Natural killer cell (primary cell): ENCODE data around the gene EPB41L5. TPM values are rescaled to one million over a fixed set of nuclear protein-coding genes. Genes with fewer than 3 reads are reported as not detected.
"Not testable (repeated sequence)": the region's sequence is repeated elsewhere in the genome, so short reads cannot be mapped to it uniquely, and the experiment has no call there.

Experiments used
- ATAC-seq, 3 donors: fragments of 150-1000 bp in 2 of 3; fragments of 200-7000 bp in 1 of 3; cut with Tn5 transposase; 1 replicate in 1 of 3; 2 replicates in 2 of 3; pipeline ENCODE4 v1.10.0; 2021; ENCODE audit warnings: mild to moderate bottlenecking in 2 of 3, moderate library complexity in 2 of 3
- DNase-seq, 2 donors: peaks; one replicate each; pipeline versions ENCODE4 v3.0.0 to v3.0.0-alpha.2; 2013 to 2021; ENCODE audit warnings: mixed read lengths in 1 of 2
- H3K27ac ChIP-seq: one replicate; pipeline ENCODE4 v1.5.1; 2013; ENCODE audit warnings: mild to moderate bottlenecking, low read length
- H3K27me3 ChIP-seq: one replicate; pipeline ENCODE4 v1.6.1; 2013; ENCODE audit warnings: low read length; ENCODE audit not compliant: control insufficient read depth, insufficient read depth
- H3K36me3 ChIP-seq: one replicate; pipeline ENCODE4 v1.6.1; 2013; ENCODE audit warnings: low read length; ENCODE audit not compliant: control insufficient read depth, insufficient read depth
- H3K4me1 ChIP-seq: one replicate; pipeline ENCODE4 v1.6.1; 2013; ENCODE audit warnings: low read length; ENCODE audit not compliant: control insufficient read depth, insufficient read depth
- H3K4me3 ChIP-seq: one replicate; pipeline ENCODE4 v1.5.1; 2013; ENCODE audit warnings: low read length
- H3K9me3 ChIP-seq: one replicate; pipeline ENCODE4 v1.6.1; 2013; ENCODE audit warnings: low read length; ENCODE audit not compliant: control insufficient read depth, insufficient read depth
- H3K27ac Mint-ChIP-seq, 2 donors: one replicate each; pipeline ENCODE4 v1.8.0; 2022; ENCODE audit warnings: mild to moderate bottlenecking in 2 of 2, mixed read lengths in 2 of 2, moderate library complexity in 1 of 2
- H3K27me3 Mint-ChIP-seq, 2 donors: one replicate each; pipeline ENCODE4 v1.8.0; 2022; ENCODE audit warnings: low read depth in 2 of 2, mixed read lengths in 2 of 2
- H3K36me3 Mint-ChIP-seq: one replicate; pipeline ENCODE4 v1.8.0; 2022; ENCODE audit warnings: mixed read lengths
- H3K4me1 Mint-ChIP-seq, 2 donors: one replicate each; pipeline ENCODE4 v1.8.0; 2022; ENCODE audit warnings: mixed read lengths in 2 of 2
- H3K4me3 Mint-ChIP-seq: one replicate; pipeline ENCODE4 v1.8.0; 2022; ENCODE audit warnings: mild to moderate bottlenecking, moderate library complexity, mixed read lengths
- H3K9me3 Mint-ChIP-seq, 2 donors: one replicate each; pipeline ENCODE4 v1.8.0; 2022; ENCODE audit warnings: mixed read lengths in 2 of 2
- WGBS: methylation state at CpG from one replicate; pipeline ENCODE4 v1.1.7; 2013; ENCODE audit warnings: missing lambda C conversion rate; ENCODE audit not compliant: insufficient coverage; 5-methylcytosine and 5-hydroxymethylcytosine counted together
- intact Hi-C: fragments of 100-400 bp; cut with micrococcal nuclease; formaldehyde crosslinking; loops from one replicate; pipeline ENCODE4 v1.14.2; 2022
- total RNA-seq, 4 donors: library from RNA; stranded (reverse); fragments of 120-200 nt in 1 of 4; gene quantifications; one replicate each; pipeline versions ENCODE4 v1.2.3 to v1.2.4, GENCODE V29; 2013 to 2022
- TF ChIP-seq, protein P1 (sequence below): fragments of 200-600 bp; IDR thresholded peaks from one replicate; pipeline ENCODE4 v1.8.0; 2022; ENCODE audit warnings: antibody characterized with exemption

The EPB41L5 gene
- total RNA-seq, 3 donors from 2014 or later (not counting 1 experiment from before 2014, with no cell fraction given): 3.0 to 8.5 (median 3.6) TPM

GRCh38 chr2:120132691-120133090 is 119.8 kb downstream of the EPB41L5 start:
- 100% methylated on average over 1 of the region's 1 CpG for WGBS
- Histone ChIP-seq H3K27ac (no peak overlapping the region), H3K36me3 (no peaks in the 10 kb centered on the region), H3K4me3 (no peak overlapping the region), H3K4me1 (no peaks in the 10 kb centered on the region), H3K9me3 (peaks cover 3% of the 10 kb centered on the region), H3K27me3 (no peaks in the 10 kb centered on the region)
- Mint-ChIP-seq H3K27me3 (peaks cover 7 to 14% of the 10 kb centered on the region in 2 donors), H3K9me3 (peaks cover 5 to 7% of the 10 kb centered on the region in 2 donors), H3K27ac (no peak overlapping the region), H3K36me3 (peaks cover 15% of the 10 kb centered on the region), H3K4me3 (no peak overlapping the region), H3K4me1 (no peaks in the 10 kb centered on the region)
- DNase-seq: no peak
- intact Hi-C loops: no loop called here
- TF ChIP-seq, protein P1, sequence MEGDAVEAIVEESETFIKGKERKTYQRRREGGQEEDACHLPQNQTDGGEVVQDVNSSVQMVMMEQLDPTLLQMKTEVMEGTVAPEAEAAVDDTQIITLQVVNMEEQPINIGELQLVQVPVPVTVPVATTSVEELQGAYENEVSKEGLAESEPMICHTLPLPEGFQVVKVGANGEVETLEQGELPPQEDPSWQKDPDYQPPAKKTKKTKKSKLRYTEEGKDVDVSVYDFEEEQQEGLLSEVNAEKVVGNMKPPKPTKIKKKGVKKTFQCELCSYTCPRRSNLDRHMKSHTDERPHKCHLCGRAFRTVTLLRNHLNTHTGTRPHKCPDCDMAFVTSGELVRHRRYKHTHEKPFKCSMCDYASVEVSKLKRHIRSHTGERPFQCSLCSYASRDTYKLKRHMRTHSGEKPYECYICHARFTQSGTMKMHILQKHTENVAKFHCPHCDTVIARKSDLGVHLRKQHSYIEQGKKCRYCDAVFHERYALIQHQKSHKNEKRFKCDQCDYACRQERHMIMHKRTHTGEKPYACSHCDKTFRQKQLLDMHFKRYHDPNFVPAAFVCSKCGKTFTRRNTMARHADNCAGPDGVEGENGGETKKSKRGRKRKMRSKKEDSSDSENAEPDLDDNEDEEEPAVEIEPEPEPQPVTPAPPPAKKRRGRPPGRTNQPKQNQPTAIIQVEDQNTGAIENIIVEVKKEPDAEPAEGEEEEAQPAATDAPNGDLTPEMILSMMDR: no peak
- no peak for ATAC-seq

DNA sequence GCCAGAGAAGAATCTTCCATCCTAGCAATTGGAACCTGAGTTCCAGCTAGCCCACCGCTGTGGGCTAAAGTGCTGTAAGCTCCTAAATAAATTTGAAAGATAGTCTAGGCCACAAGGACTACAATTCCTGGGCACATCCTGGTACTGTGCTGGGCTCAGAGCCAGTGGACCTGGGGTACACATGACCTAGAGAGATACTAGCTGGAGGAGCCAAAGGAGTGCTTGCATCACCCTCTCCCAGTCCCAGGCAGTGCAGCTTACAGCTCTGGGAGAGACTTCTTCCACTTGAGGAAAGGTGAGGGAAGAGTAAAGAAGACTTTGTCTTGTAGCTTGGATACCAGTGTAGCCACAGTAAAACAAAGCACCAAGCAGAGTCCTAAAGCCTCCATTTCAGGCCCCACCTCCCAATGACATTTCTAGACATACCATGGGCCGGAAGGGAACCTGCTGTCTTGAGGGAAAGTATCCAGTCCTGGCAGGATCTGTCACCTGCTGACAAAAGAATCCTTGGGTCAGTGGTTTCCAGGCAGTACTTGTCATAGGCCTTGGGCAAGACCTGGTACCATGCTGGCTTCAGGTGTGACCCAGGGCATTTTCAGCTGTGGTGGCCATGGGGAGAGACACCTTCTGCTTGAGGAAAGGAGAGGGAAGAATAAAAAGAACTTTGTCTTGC is 120.8 kb downstream of the EPB41L5 start:
- no peaks in the 10 kb centered on the region for H3K36me3 ChIP-seq
- 100% methylated on average over 2 of the region's 2 CpGs for WGBS
- peaks cover 7 to 14% of the 10 kb centered on the region in 2 donors for H3K27me3 Mint-ChIP-seq
- no peak overlapping the region for H3K4me3 Mint-ChIP-seq
- H3K27ac Mint-ChIP-seq: no peak overlapping the region
- H3K4me1 Mint-ChIP-seq: no peaks in the 10 kb centered on the region
- H3K9me3 Mint-ChIP-seq: peaks cover 5 to 7% of the 10 kb centered on the region in 2 donors
- no peaks in the 10 kb centered on the region for H3K4me1 ChIP-seq
- H3K27ac ChIP-seq: no peak overlapping the region
- no peak overlapping the region for H3K4me3 ChIP-seq
- intact Hi-C loops: no loop called here
- TF ChIP-seq, protein P1: no peak
- peaks cover 3% of the 10 kb centered on the region for H3K9me3 ChIP-seq
- DNase-seq (no peak), ATAC-seq (no peak)
- H3K27me3 ChIP-seq: no peaks in the 10 kb centered on the region
- peaks cover 15% of the 10 kb centered on the region for H3K36me3 Mint-ChIP-seq

DNA sequence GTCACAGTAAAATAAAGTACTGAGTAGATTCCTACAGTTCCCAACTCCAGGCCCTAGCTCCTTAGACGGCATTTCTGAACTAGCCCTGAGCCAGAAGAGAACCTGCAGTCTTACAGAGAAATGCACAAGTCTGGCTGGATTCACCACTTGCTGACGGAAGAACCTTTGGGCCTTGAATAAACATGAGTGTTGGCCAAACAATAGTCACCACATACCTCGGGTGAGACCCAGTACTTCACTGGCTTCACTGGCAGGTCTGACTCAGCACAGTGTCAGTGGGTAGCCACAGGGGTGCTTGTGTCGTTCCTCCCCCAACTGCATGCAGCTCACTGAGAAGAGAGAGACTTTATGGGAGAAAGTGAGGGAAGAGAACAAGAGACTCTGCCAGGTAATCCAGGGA is 121.4 kb downstream of the EPB41L5 start:
- DNase-seq (no peak), ATAC-seq (peak in 1 of 3 donors; percentile 61)
- Mint-ChIP-seq H3K4me1 (no peaks in the 10 kb centered on the region), H3K9me3 (peaks cover 5 to 7% of the 10 kb centered on the region in 2 donors), H3K36me3 (peaks cover 15% of the 10 kb centered on the region), H3K4me3 (no peak overlapping the region), H3K27ac (no peak overlapping the region), H3K27me3 (peaks cover 7 to 14% of the 10 kb centered on the region in 2 donors)
- no peaks in the 10 kb centered on the region for H3K4me1 ChIP-seq
- H3K27ac ChIP-seq: no peak overlapping the region
- TF ChIP-seq, protein P1: no peak
- H3K27me3 ChIP-seq: no peaks in the 10 kb centered on the region
- 90% methylated on average over 4 of the region's 4 CpGs for WGBS
- peaks cover 3% of the 10 kb centered on the region for H3K9me3 ChIP-seq
- H3K4me3 ChIP-seq: no peak overlapping the region
- no peaks in the 10 kb centered on the region for H3K36me3 ChIP-seq
- intact Hi-C loops: no loop called here

DNA sequence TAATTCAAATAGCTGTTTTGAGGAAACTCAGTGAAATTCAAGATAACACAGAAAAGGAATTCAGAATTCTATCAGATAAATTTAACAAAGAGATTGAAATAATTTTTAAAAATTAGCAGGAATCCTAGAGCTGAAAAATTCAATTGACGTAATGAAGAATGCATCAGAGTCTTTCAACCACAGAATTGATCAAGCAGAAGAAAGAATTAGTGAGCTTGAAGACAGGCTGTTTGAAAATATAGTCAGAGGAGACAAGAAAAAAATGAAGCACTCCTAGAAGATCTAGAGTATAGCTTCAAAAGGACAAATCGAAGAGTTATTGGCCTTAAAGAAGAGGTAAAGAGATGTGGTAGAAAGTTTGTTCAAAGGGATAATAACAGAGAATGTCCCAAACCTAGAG is 122.1 kb downstream of the EPB41L5 start:
- H3K9me3 Mint-ChIP-seq, H3K4me3 Mint-ChIP-seq, H3K4me1 Mint-ChIP-seq, H3K9me3 ChIP-seq, intact Hi-C loops, H3K27me3 ChIP-seq, ATAC-seq, DNase-seq, H3K36me3 ChIP-seq, H3K4me3 ChIP-seq, H3K27ac Mint-ChIP-seq, H3K27ac ChIP-seq, H3K4me1 ChIP-seq: not testable (repeated sequence)
- peaks cover 7 to 14% of the 10 kb centered on the region in 2 donors for H3K27me3 Mint-ChIP-seq
- H3K36me3 Mint-ChIP-seq: peaks cover 15% of the 10 kb centered on the region
- WGBS: 93% methylated on average over 2 of the region's 2 CpGs
